GM19397 (cell line): Measurements from ENCODE around the gene ALDH5A1.
A peak's percentile ranks its signal among the peaks of the same experiment; 100 is the strongest.

ENCODE experiments used
- ATAC-seq: cut with Tn5 transposase; IDR thresholded peaks from one replicate; pipeline ENCODE4 v1.9.1; 2021; ENCODE audit warnings: mild to moderate bottlenecking, moderate library complexity; ENCODE audit not compliant: unreplicated experiment

ALDH5A1 gene

GRCh38 chr6:24564081-24564480 lies 69.3 kb downstream of the ALDH5A1 start:
- ATAC-seq = no peak

- no peak for ATAC-seq
Measured at GRCh38 chr6:24565196-24565595, 70.4 kb downstream of the ALDH5A1 start.

- ATAC-seq = no peak
Measured at GRCh38 chr6:24566020-24566767, 71.4 kb downstream of the ALDH5A1 start.

GRCh38 chr6:24568683-24569082 lies 73.9 kb downstream of the ALDH5A1 start:
- no peak for ATAC-seq

- ATAC-seq = no peak
Measured at GRCh38 chr6:24569811-24570210, 75.0 kb downstream of the ALDH5A1 start.

GRCh38 chr6:24571361-24571760 lies 76.6 kb downstream of the ALDH5A1 start:
- ATAC-seq = no peak

GRCh38 chr6:24574809-24575208 lies 80.0 kb downstream of the ALDH5A1 start:
- ATAC-seq = peak; percentile 78

GRCh38 chr6:24576447-24576846 lies 81.7 kb downstream of the ALDH5A1 start:
- ATAC-seq = no peak

- ATAC-seq = peak; percentile 62
Measured at GRCh38 chr6:24581084-24581669, 86.4 kb downstream of the ALDH5A1 start.

GRCh38 chr6:24583463-24584381 lies 89.0 kb downstream of the ALDH5A1 start:
- ATAC-seq = peak; percentile 66

GRCh38 chr6:24584382-24584720 lies 89.6 kb downstream of the ALDH5A1 start:
- no peak for ATAC-seq
